Measurements from ENCODE around the gene WDR46. TPM values are rescaled to one million over a fixed set of nuclear protein-coding genes. Genes with fewer than 3 reads are reported as not detected.

WDR46 gene
- total and polyA plus RNA-seq, 10 of the 15 experiments (the other 5 are each of a cell fraction or from before 2014, with no cell fraction given): 10.1 to 147 (median 86.0) TPM

DNA sequence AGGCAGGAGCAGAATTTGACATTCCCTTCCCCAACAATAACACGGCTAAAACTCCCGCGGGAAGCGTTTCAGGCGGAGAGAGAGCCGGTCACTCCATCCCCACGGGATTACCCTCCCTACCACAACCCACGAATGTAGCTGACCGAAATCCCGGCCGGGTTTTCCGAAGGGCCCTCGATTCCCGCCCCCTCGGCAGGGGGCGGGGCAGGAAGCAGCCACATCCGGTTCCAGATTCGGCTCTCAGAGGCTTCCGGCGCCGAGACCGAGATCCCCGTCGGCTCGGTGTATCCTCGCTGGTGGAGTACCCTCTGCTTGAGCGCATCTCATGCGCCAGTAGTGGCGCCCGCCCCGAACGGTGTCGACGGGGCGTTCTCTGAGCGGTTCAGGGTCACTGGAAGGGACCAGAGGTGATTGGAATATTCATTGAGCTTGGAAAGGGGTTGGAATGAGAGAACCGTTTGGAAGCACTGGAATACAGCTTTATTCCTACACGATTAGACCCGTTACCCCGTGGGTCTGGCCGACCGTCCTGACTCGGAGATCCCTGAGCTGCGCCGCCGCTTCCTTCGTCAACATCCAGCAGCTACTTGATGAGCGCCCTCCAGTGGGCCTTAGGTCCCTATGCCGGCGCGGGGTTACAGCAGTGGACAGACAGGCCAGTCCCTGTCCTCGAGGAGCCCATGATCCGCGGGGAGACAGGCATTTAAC is 10.4 kb upstream of the WDR46 start (continued):
- TF ChIP-seq RUNX3 (IDR thresholded peaks at IDR 0.05; ENCODE audit: low read length) (peak; percentile 95), ASH2L (IDR thresholded peaks at IDR 0.05; ENCODE audit: borderline replicate concordance, low read depth) (no peak), SMC3 (IDR thresholded peaks at IDR 0.05; ENCODE audit: borderline replicate concordance, low read length) (peak; percentile 12; the same call in 1 of the 2 replicates), TBL1XR1 (IDR thresholded peaks at IDR 0.05; ENCODE audit: low read depth, low read length) (peak; percentile 76), FOS (IDR thresholded peaks at IDR 0.05; ENCODE audit: borderline replicate concordance, extremely low read depth, insufficient read length) (no peak)

DNA sequence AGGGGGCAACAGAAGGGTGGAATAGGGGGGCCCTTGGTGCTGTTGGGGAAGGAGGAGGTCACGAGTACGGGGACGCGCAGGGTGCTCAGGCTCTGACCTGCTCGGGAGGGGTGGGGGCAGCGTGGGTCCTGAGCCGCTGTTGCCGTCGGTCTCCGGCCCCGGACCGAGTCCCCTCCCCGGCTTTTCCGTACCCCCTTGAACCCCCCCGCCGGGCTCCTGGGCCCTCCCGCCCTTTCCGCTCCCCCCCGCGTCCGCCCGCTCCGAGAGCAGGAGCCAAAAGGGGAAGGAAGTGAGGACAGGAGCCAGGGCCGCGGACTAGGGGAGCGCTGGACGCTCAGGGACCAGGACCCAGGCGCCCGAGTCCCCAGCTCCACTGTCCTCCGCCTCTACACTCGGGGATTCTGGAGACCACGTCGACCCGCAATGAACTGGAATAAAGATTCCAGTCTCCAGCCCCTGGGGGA is 9.8 kb upstream of the WDR46 start, which contains the start of gene RGL2:
RGL2 (minus strand) TSS at position 170 of the 464 bp plus-strand sequence. CDS start 332 bp downstream, outside the sequence.
- in situ Hi-C loops (cut with MboI) (no loop called here), intact Hi-C loops (cut with micrococcal nuclease; ENCODE audit: unreplicated experiment) (loop anchor here (1.0 kb wide), 3 partner anchors 10 to 22 kb away; partner anchors contain the start of genes B3GALT4, PFDN6, TAPBP and WDR46)
- 1% methylated on average over 14 of the region's 34 CpGs for WGBS (ENCODE audit: insufficient coverage, insufficient replicate concordance, low lambda C conversion rate, missing lambda C conversion rate)
- no peaks in the 10 kb centered on the region for H3K27me3 ChIP-seq (replicated peaks in 1 of 2; ENCODE audit: control insufficient read depth in 2 of 2, insufficient read depth in 2 of 2, low read length in 1 of 2)
- peaks cover 11% of the 10 kb centered on the region for H3K4me1 ChIP-seq (ENCODE audit: control insufficient read depth, insufficient read depth, low read length)
- peaks cover 2 to 10% of the 10 kb centered on the region in 2 experiments; a peak in 3 of 4 replicates for H3K36me3 ChIP-seq (ENCODE audit: control insufficient read depth in 2 of 2, insufficient read depth in 2 of 2, low read length in 1 of 2)
- SMC1A ChIA-PET (ENCODE audit: uncharacterized antibody, unreplicated experiment): interaction anchor here (1.0 to 1.6 kb wide), 4 partner anchors 19 to 46 kb away, joined by 4 to 10 read pairs (median 6); partner anchors contain the start of genes B3GALT4, RPS18, VPS52 and ZBTB22
- H3K9me3 ChIP-seq (replicated peaks; ENCODE audit: control insufficient read depth, insufficient read depth, low read length): no peaks in the 10 kb centered on the region
- no peaks in the 10 kb centered on the region for H4K20me1 ChIP-seq (ENCODE audit: control insufficient read depth, insufficient read depth)
- FAIRE-seq (no peak), DNase-seq (ENCODE audit: low read depth, low spot score) (no peak), ATAC-seq (peak; percentile 58)
- 0 out of 2 replicates have a peak, but pooled peaks have one; percentile 27 for TF ChIP-seq SIN3A (IDR thresholded peaks at IDR 0.05; ENCODE audit: low read depth, low read length)
- TF ChIP-seq SPI1 (IDR thresholded peaks at IDR 0.05; ENCODE audit: borderline replicate concordance, insufficient read depth, low read depth, low read length): peak; percentile 22; the same call in 1 of the 2 replicates
- TF ChIP-seq NRF1 (conservative IDR thresholded peaks at IDR 0.05; ENCODE audit: low read depth, low read length): no peak
- peak in 1 of 2 experiments; percentile 19; a peak in 1 of 4 replicates for TF ChIP-seq BHLHE40 (IDR thresholded peaks at IDR 0.05; ENCODE audit: borderline replicate concordance in 1 of 2, low read depth in 2 of 2, low read length in 1 of 2)
- 0 out of 4 replicates have a peak, but pooled peaks of 1 of the 2 experiments have one; percentile 7 for TF ChIP-seq SRF (IDR thresholded peaks at IDR 0.05; ENCODE audit: low read depth in 2 of 2, low read length in 2 of 2)
- no peak for TF ChIP-seq KAT2A (conservative IDR thresholded peaks at IDR 0.05; ENCODE audit: control insufficient read depth, low read depth, low read length)
- TF ChIP-seq ETV6 (conservative IDR thresholded peaks at IDR 0.05 in 1 of 2, IDR thresholded peaks at IDR 0.05 in 1 of 2; ENCODE audit: borderline replicate concordance in 1 of 2, low read depth in 1 of 2): no peak
- peak; percentile 7 for TF ChIP-seq POLR2A (IDR thresholded peaks at IDR 0.05; ENCODE audit: low read depth, low read length)
- TF ChIP-seq EGR1 (IDR thresholded peaks at IDR 0.05; ENCODE audit: borderline replicate concordance in 1 of 2, low read depth in 2 of 2, low read length in 2 of 2): peak in 1 of 2 experiments; percentile 44; a peak in 1 of 3 replicates
- TF ChIP-seq LARP7 (IDR thresholded peaks at IDR 0.05): 0 out of 2 replicates have a peak, but pooled peaks have one; percentile 6
- no peak for TF ChIP-seq ASH2L (IDR thresholded peaks at IDR 0.05; ENCODE audit: borderline replicate concordance, low read depth)
- CTCF ChIA-PET: interaction anchor here (0.9 to 4.5 kb wide), 11 partner anchors 9 to 127 kb away, joined by 3 to 30 read pairs (median 5); partner anchors contain the start of genes B3GALT4, CUTA, PFDN6 and RPS18
- peak within 1 kb of the TSS; percentile 68 for H2AFZ ChIP-seq (ENCODE audit: control insufficient read depth, low read depth, low read length)
- H3K9ac ChIP-seq (ENCODE audit: control insufficient read depth, insufficient read depth, low read length): peak within 1 kb of the TSS; percentile 82
- peak within 1 kb of the TSS; percentile 100 for H3K4me3 ChIP-seq
- POLR2A ChIA-PET: interaction anchor here (1.2 to 3.4 kb wide), 8 partner anchors 10 to 127 kb away, joined by 3 to 41 read pairs (median 7); partner anchors contain the start of genes B3GALT4, PFDN6, RING1 and RPS18
- peak within 1 kb of the TSS; percentile 86 for H3K27ac ChIP-seq (ENCODE audit: control insufficient read depth, insufficient read depth)
- RAD21 ChIA-PET (ENCODE audit: unreplicated experiment): interaction anchor here (0.9 to 2.0 kb wide), 11 partner anchors 10 to 127 kb away, joined by 3 to 14 read pairs (median 4); partner anchors contain the start of genes B3GALT4, PFDN6, RPS18 and SYNGAP1
- peaks cover 4% of the 10 kb centered on the region; the same call in 1 of the 2 replicates for H3K79me2 ChIP-seq (ENCODE audit: control insufficient read depth, insufficient read depth, low read length)
- peak within 1 kb of the TSS; percentile 93 for H3K4me2 ChIP-seq (ENCODE audit: control insufficient read depth, insufficient read depth)
- BruUV-seq (replicated peaks): no TSS peak

Data from GM12878 (cell line).